ENCODE results near the gene SLC35B4.

Gene SLC35B4, protein sequence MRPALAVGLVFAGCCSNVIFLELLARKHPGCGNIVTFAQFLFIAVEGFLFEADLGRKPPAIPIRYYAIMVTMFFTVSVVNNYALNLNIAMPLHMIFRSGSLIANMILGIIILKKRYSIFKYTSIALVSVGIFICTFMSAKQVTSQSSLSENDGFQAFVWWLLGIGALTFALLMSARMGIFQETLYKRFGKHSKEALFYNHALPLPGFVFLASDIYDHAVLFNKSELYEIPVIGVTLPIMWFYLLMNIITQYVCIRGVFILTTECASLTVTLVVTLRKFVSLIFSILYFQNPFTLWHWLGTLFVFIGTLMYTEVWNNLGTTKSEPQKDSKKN

DNA sequence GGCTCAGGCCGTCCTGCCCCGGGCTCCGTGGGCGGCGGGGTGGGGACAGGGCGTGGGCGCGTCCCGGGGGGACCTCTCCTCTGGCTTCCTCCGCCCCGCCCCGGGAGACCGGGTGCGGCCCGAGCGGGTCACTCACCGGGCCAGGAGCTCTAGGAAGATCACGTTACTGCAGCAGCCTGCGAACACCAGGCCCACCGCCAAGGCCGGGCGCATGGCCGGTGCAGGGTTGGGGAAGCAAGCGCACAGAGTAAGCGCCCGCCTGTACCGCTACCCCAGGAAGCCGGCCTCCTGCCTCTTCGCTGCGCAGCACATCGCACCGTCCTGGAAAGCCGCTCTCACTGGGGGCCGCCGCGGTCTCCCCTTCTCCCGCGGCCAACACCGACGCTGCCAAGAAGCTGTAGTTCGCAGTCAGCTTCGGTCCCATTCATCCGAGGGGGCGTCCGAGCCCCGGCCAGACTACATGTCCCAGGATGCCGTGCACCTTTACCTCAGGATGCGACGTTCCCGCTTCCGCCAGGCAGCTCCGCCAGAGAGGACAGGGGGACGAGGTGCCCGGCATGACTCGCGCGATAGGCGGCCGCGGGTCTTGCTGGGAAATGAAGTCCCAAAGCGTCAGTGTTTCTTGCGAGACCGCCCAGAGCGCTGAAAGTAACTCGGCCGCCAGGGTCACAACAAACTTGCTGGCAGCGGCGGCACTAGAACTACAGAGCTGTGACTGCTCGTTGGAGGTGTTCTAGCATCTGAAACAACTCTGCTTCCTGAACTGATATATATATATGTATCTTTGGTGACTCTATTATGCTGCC is at the start of gene SLC35B4:
SLC35B4 (minus strand) TSS at position 392 of the 806 bp plus-strand sequence; CDS start at position 213, 179 bp downstream.
- DNase-seq (ENCODE audit: low spot score) = peak; percentile 99

DNA sequence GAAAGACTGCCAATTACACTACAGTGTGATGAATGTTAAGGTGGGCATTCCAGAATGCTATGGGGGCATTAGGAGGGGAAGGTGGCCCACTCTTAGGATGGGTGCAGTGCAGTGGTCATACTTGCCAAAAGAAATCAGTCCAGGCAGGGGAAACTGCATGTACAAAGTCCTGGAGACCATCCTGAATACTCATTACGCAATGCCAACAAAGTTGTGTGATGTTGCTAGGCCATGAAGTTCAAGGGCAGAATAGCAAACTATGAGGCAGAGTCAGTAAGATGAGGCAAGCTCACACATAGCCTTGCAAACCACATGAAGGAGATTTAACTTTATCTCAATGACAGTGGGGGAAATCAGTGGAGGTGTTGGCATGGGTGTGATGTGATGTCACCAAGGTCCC is 49.8 kb upstream of the SLC35B4 start:
- no peak for DNase-seq (ENCODE audit: low spot score)

DNA sequence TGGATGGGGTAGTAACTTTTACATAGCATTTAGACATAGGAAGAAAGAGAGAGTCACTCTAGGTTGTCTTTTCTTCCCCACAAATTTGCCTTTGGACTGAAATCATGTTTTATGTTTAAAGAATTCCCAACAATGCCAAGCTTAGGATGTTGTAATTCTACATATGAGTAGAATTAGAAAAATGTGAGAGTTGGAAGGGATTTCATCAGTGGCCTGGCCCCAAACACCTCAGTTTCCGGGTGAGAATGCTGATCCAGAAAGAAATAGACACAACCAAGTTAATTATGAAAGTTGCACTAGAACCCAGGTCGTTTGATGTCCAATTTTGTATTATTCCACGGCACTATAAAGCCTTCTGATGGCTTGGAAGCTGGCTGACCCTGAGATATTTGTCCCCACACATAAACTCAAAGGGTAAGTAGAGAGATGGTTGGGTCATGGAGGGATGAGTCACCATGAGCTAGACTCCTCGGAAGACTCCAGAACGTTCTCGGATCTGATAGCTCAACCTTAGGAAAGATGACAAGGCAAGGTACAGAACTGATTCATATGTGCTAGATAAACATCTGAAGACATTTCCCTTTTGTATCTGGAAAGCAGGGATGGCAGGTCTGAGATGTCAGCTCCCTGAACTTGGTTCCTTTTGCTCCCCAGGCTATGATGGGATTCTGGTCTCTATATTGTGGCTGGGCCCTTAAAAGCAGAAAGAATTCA is 48.8 kb upstream of the SLC35B4 start:
- DNase-seq (ENCODE audit: low spot score) = no peak

DNA sequence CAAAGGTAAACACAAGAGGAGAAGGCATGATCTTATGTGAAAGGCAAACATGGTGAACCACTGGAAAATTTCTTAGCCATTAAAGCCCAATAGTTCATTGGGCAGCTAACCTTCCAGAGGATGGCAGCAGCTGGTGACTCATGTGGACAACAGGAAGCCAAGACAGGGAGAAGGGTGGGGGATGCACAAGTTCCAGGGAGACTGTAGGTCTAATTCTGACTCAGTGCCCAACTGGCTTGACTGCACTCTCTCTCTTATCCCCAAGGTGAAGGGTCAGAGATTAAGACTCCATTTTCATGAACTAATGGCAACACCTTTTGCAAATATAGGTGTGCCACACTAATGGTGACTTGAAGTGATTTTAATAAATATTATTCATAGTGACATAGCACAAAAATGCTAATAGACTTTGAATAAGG is 47.9 kb upstream of the SLC35B4 start:
- no peak for DNase-seq (ENCODE audit: low spot score)

DNA sequence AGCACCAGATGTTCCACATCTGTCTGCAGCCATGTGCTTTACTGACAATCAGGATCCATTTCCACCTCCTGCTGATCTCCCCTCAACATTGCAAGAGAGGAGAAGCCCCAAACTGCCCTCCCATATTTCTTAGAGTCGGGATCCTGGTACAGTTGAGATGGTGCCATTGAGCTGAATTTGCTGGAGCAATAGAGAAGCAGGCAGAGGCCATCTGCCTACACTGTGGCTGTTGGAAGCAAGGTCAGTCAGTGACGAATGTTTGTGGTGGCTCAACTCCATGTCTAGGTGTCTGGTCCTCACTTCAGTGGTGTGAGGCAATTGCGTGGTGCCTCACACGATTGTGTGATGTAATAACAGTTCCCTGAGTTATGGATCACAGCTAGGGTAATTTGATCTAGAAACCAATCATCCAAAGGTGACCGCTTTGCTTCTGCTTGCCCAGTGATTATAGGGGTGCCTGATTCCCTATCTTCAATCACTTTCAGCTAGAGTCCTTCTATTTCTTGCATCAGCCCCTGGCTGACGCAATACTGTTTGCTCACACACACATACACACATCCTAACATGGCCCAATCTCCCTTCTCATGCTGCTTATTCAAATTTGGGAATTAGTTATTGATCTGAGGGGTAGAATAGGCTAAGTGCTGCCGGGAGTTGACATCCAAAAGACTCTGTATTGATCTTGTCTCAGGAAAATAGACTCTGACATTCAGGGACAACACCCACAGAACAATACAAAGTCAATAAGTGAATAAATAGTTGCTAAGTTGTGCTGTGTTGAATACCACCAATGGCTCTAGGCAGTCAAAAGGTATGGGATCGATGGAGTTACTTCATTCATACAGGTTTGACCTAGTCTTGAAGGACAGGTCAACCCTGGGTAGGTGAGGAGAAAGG is 46.1 kb upstream of the SLC35B4 start:
- DNase-seq (ENCODE audit: low spot score) = no peak

DNA sequence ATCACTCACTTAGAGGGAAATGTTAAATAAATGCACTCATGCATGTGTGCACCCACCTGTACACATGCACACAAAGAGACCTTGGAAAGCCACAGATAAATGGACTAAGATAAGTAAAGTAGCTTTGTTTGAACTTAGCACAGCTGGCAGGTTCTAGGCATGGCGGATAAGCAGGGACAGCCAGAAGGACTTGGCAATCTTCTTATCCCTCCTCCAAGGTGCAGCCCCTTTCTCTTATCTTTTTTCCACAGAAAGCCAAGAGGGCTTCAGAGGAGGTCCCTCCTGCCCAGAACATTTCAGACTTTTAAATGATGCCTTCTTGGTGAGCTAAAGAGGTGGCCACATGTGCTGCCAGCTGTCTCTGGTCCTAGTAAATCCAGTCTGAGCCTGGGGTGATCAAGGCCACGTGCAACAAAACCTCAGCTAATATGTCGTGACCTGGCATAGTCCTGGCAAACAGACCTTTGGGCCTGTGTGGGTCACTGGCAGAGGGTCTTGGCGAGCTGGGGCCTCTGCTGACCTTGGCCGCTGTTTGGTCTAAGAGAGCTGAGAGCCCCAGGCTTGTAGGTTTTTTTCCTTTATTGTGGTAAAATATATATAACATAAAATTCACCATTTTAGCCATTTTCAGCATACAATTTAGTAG is 43.2 kb upstream of the SLC35B4 start:
- DNase-seq (ENCODE audit: low spot score) = no peak

DNA sequence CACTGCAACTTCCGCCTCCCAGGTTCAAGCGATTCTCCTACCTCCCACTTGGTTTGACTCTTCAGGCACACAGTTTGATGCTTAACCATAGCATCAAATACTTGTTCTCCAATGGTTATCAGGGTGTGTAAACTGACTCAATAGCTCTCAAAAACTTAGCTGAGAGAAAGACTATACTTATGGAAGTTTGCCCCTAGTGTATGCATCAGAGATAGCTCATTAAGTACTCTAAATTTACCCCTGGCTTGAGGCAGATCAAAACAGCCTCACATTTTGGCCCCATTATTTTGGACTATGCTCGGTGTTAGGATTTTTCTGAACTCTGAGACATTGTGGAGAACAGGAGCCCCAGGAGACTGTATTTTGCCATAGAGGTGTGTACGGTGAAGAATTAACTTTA is 40.8 kb upstream of the SLC35B4 start:
- DNase-seq (ENCODE audit: low spot score) = no peak

DNA sequence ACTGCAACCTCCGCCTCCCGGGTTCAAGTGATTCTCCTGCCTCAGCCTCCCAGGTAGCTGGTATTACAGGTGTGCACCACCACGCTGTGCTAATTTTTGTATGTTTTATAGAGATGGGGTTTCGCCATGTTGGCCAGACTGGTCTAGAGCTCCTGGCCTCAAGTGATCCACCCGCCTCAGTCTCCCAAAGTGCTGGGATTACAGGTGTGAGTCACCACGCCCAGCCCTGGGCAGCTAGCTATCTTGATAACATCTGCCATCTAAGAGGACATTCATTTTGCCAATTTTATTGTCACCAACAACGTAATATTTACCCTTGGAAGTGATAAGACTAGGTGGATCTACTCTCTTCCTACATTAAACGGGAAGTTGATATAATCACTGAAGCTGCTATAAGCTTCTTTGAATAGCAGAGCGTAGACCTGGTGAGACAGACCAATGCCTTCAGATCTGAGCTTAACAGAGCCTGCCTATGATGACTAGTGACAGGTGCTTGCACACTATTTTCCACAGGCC is 39.7 kb upstream of the SLC35B4 start:
- DNase-seq (ENCODE audit: low spot score) = no peak

DNA sequence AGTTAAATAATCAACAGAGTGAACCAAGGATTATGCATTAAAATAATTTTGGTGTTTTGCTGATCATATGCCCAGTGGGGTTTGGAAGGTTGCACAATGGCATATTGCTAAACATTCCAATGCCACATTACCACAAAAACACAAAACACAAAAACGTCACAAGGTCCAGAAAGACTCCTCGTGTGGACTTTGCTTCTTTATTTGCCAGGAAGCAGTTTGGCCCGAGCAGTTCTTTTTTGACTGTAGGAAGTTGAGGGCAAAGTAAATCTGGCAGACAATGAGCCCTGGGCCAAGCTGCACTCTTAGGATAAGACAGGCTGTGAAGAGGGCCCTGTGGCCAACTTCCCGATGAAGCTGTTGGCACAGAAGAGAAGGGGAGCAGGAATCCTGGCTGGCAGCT is 39.2 kb upstream of the SLC35B4 start:
- peak; percentile 12 for DNase-seq (ENCODE audit: low spot score)

DNA sequence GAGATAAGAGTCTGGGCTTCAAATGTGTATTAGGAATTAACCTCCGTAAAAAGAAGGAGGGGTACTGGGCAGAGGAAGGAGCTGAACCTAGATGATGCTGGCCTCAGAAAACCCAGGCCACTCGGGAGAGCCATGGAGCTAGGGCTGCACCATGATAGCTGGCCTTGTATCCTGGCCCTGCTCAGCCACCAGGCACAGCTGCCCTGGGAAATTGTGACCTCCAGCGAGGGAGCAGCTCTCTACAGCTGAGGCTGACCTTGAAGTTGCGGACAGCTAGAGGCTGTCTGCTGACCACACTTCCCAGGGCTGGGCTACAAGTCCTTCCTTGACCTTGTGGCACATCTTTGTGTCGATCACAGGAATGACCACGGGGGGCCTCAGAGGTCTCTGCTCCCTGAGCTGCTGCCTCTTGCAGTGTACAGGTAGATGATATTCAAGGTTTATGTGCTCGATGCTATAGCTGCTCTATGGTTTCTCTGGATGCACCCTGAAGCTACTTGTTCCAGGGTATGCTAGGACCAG is 38.3 kb upstream of the SLC35B4 start:
- no peak for DNase-seq (ENCODE audit: low spot score)

DNA sequence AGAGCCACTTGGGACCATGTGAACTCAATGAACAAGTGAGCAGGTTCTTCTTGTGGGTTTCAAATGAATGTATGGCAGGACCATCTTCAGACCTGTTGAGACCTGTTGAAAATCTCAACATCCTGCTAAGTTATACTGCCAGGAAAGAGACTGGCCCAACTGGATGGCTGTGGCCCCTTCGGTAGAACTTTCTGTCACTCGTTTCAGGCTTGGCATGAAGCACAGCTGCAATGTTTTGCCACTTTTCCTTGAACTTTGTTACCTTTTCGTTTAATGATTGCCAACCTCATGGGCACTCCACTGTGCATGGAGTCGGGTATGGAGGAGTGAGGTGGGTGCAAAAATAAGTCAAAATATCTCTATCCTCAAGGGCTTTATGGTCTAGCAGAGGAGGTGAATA is 36.7 kb upstream of the SLC35B4 start:
- DNase-seq (ENCODE audit: low spot score) = no peak

DNA sequence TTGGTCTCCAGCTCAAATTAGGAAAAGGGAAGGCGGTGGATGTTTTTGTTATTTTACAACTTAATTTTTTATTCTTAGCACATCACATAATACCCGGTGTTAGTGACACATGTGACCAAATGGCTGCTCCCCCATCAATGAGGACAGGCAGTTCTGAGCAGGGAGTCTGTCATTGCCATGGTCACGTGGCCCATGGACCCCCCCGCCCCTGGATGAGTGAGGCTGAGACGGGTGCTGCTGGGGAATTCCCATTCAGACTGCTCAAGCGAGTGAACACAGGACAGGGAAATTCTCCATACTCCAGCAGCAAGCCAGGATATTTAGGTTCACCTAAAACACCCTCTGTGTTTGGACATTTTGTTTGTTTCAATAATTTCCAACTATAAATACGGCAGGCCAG is 34.7 kb upstream of the SLC35B4 start:
- DNase-seq (ENCODE audit: low spot score) = peak; percentile 74

DNA sequence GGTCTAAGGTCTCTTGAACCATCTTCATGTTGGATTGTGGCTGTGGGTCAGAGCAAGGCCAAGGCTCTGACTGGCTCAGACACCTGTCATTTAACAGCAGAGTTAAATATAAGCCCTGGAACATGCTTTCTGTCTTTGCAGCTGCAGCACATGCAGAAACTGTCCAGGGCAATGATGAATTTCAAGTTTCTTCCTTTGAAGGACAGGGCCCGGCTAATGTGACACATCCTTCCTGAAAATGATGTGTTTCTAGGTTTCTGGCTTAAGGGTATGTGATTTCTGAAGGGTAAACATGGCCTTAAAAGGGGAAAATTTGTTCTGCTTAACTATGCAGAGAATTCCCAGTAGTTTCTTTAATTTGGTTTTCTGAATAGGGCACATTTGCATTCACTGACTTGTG is 34.0 kb upstream of the SLC35B4 start:
- DNase-seq (ENCODE audit: low spot score) = no peak

DNA sequence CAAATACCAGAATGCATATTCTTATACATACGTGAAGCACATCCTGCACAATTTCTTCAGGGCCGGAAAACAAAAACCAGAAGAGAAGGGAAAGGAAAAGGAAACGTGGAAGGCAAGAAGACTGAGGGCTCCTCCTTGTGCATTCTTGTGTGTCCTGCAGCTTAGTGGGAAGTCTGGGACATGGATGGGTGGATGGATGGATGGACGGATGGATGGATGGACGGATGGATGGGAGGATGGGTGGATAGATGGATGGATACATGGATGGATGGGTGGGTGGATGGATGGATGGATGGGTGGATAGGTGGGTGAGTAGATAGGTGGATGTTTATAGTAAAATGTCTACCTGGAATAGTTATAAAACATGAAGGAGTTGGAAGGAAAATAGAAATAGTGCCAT is 30.8 kb upstream of the SLC35B4 start:
- no peak for DNase-seq (ENCODE audit: low spot score)

DNA sequence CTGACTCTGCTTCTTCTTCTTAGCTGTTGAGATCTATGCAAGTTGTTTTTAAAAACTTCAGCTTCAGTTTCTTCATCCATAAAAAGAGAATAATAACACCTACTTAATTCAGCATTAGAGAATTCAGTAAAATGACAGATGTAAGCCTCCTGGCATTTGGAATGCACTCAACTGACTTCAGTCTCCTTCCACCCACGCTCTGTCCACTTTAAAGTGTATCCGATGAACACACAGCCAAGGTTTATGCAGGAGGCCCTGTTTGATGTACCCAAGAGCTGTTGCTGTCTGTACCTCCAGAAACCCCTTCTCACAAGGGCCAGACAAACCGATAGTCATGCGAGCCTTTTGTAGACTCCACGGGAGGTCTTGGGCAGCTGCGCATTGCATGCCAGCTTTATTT is 27.1 kb upstream of the SLC35B4 start:
- no peak for DNase-seq (ENCODE audit: low spot score)

DNA sequence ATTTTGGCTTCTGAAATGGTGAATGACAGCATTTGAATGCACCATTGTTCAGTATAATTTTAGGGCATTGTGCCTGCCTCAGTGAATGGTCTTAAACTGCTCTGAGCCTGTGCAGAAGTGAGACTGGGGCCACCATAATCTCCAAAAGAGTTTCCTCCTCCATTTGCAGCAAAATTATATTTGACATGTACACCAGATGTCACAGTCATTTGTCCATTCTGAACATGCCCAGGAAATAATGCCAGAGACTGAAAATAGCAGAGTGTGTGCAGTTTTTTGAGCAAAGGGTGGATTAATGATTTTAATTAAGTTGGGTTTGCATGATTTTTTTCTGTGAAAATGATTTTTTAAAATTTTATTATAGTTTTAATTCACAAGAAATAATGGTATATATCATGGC is 26.4 kb upstream of the SLC35B4 start:
- DNase-seq (ENCODE audit: low spot score) = no peak

DNA sequence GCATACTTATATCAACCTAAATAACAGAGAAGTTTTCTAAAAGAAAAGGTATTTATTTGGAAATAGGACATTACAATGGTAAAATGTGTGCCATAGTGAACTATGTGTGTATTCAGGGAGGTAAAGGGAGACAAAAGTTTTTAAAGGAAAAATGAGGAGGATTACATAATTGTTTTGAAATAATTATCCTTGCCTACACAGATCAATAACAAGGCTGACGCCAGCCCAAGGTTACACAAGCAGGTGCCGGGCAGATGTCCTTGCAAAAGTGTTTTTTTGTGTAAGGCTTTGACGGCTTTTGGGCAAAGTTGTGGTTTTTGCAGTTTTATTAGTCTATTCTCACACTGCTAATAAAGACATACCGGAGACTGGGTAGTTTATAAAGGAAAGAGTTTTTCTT is 22.7 kb upstream of the SLC35B4 start:
- no peak for DNase-seq (ENCODE audit: low spot score)

DNA sequence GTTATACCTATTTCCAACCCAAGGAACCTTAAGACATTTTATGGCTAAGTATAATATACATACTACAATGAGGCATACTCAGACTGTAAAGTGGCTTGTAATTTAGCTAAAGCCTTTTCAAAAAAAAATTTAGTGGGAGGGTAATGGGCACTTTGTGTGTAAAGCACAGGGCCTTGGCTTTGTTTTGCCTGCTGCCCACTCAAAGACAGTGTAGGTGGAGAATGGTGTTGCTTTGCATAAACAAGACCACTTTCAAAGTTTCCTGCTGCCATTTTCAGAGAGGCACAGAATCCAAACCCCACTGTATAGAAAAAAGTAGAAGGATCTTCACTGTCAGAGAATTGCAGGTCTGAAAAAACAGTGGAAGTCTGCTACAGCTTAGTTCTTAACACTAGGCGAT is 21.2 kb upstream of the SLC35B4 start:
- no peak for DNase-seq (ENCODE audit: low spot score)

DNA sequence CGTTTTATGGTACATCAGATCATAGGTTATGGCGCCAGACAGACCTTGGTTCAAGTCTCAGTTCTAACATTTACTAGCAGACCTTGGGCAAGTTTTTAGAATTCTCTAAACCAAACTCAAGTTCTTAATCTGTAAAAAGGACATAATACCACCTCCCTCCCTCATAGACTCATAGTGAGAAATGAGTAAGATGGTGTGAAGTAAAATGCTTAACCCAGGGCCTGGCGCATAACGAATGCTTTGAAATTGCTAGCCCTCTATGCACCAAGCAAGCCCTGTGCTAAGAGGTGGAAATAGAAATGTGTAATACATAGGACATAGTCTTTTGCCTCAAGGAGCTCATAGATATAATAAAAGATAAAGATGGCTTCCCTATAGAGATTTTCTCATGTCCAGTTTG is 17.7 kb upstream of the SLC35B4 start:
- DNase-seq (ENCODE audit: low spot score) = no peak

DNA sequence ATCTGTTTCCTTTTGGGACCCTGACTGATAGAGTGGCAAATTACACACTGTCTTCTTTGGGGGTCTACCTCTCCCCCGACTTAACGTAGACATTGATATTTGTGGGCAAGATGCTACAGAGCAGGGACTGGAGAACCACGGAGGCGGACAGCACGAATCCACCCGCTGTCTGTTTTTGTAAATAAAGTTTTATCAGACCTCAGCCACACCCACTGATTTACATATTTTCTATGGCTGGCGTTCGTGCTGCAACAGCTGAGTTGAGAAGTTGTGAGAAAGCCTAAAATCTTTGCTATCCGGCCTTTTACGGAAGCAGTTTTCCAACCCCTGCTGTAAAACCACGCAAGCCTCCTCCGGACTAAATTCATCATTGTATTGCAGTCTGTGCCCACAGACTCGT is 17.2 kb upstream of the SLC35B4 start:
- no peak for DNase-seq (ENCODE audit: low spot score)

DNA sequence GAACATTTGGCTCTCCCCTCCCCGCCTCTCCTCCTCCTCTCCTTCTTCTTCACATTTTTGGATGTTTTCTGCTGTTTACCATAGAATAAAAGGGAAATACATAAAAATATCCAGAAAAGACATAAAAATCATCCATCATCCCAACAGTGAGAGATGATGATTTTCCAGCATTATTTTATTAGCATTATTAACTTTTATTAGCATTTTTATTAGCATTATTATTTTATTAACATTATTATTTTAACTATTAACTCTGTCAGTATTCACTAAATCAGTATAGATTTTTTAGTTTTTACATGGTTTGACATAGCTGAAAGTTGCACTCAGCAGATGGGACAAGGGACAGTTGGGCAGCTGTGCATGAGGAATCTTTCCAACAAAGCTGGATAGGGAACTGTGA is 16.2 kb upstream of the SLC35B4 start:
- DNase-seq (ENCODE audit: low spot score) = no peak

Measured in Ammon's horn (tissue), 1 donor.